ENCODE data around the gene RSPO4. TPM values are rescaled to one million over a fixed set of nuclear protein-coding genes. Genes with fewer than 3 reads are reported as not detected.
"Not testable (repeated sequence)": the region's sequence is repeated elsewhere in the genome, so short reads cannot be mapped to it uniquely, and the experiment has no call there.

RSPO4 gene
- polyA plus RNA-seq, 1 donor (not counting 4 experiments of a cell fraction or from before 2014, with no cell fraction given): not detected

DNA sequence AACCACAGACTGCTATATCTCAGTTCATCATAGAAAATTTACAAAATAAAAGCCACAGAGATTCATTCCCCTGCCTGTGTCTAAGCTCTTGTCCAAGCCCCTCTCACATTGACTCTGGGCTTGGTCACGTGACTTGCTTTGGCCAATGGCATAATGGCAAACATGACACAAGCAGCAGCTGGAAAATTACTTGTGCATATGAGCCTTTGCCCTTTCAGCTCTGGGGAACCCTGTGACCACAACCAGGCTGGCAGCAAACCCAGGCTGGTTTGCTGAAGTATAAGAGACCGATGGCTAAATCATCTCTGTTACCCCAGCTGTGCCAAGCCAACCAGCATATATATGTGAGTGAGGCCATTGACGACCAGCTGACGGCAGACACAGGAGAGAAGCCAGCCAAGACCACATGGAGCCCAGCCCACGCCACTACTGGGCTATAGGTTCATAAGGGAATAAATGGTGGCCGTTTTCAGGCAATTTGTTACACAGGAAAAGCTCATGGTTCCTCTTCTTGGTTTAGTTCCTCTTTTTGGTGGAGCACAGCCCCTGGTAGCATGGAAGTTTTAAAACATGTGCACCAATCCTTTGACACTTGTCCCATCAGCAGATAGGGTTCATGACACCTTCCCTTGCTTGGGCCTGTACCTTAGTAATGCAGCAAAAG lies 31.8 kb upstream of the RSPO4 start:
- dilution Hi-C loops (cut with MboI; ENCODE audit: extremely low pct_ligation_motif_present, low sequenced_read_pairs): no loop called here
- no peak for FAIRE-seq

GRCh38 chr20:1029980-1030379 lies 27.9 kb upstream of the RSPO4 start:
- DNase-seq (ENCODE audit: low read depth, low spot score) (no peak), FAIRE-seq (no peak)
- no peaks in the 10 kb centered on the region for H3K4me1 ChIP-seq (ENCODE audit: control insufficient read depth, extremely low read depth, insufficient read depth, low read length)
- dilution Hi-C loops (cut with MboI; ENCODE audit: extremely low pct_ligation_motif_present, low sequenced_read_pairs): no loop called here
- no peaks in the 10 kb centered on the region for H3K9me3 ChIP-seq (ENCODE audit: control insufficient read depth, low read depth, low read length)
- no peaks in the 10 kb centered on the region for H4K20me1 ChIP-seq (ENCODE audit: control insufficient read depth, extremely low read depth, insufficient read depth, low read length)
- H3K79me2 ChIP-seq (ENCODE audit: control insufficient read depth, insufficient read depth, low read length): no peaks in the 10 kb centered on the region
- H3K27ac ChIP-seq (ENCODE audit: control insufficient read depth, insufficient read depth, low read length): no peak overlapping the region
- H3K36me3 ChIP-seq (ENCODE audit: control insufficient read depth in 2 of 2, extremely low read depth in 1 of 2, insufficient read depth in 2 of 2, low read length in 2 of 2): no peaks in the 10 kb centered on the region
- no peak overlapping the region for H3K4me3 ChIP-seq (ENCODE audit: control insufficient read depth in 2 of 3, extremely low read depth in 1 of 3, insufficient read depth in 2 of 3, low read depth in 1 of 3, low read length in 3 of 3)
- no peak overlapping the region for H2AFZ ChIP-seq (ENCODE audit: control insufficient read depth, low read length)
- no peaks in the 10 kb centered on the region for H3K9me1 ChIP-seq (ENCODE audit: control insufficient read depth, extremely low read depth, insufficient read depth, low read length)
- H3K27me3 ChIP-seq (ENCODE audit: control insufficient read depth, extremely low read depth, insufficient read depth, low read length): no peaks in the 10 kb centered on the region
- TF ChIP-seq, protein P1, sequence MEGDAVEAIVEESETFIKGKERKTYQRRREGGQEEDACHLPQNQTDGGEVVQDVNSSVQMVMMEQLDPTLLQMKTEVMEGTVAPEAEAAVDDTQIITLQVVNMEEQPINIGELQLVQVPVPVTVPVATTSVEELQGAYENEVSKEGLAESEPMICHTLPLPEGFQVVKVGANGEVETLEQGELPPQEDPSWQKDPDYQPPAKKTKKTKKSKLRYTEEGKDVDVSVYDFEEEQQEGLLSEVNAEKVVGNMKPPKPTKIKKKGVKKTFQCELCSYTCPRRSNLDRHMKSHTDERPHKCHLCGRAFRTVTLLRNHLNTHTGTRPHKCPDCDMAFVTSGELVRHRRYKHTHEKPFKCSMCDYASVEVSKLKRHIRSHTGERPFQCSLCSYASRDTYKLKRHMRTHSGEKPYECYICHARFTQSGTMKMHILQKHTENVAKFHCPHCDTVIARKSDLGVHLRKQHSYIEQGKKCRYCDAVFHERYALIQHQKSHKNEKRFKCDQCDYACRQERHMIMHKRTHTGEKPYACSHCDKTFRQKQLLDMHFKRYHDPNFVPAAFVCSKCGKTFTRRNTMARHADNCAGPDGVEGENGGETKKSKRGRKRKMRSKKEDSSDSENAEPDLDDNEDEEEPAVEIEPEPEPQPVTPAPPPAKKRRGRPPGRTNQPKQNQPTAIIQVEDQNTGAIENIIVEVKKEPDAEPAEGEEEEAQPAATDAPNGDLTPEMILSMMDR (optimal IDR thresholded peaks at IDR 0.05 in 1 of 3, IDR thresholded peaks at IDR 0.05 in 1 of 3, conservative IDR thresholded peaks at IDR 0.05 in 1 of 3; ENCODE audit: extremely low read depth in 1 of 3, insufficient read depth in 2 of 3, low read length in 3 of 3): no peak
- TF ChIP-seq EZH2 (IDR thresholded peaks at IDR 0.05; ENCODE audit: low read length): no peak
- no peak overlapping the region for H3K9ac ChIP-seq (ENCODE audit: control insufficient read depth, extremely low read depth, insufficient read depth, low read length)
- H3K4me2 ChIP-seq (ENCODE audit: control insufficient read depth, extremely low read depth, insufficient read depth, low read depth, low read length): no peak overlapping the region

More for the DNA sequence above, 31.8 kb upstream of the RSPO4 start:
- Histone ChIP-seq H3K4me3 (ENCODE audit: control insufficient read depth in 2 of 3, extremely low read depth in 1 of 3, insufficient read depth in 2 of 3, low read depth in 1 of 3, low read length in 3 of 3) (no peak overlapping the region), H3K4me1 (ENCODE audit: control insufficient read depth, extremely low read depth, insufficient read depth, low read length) (no peaks in the 10 kb centered on the region), H2AFZ (ENCODE audit: control insufficient read depth, low read length) (no peak overlapping the region), H3K27me3 (ENCODE audit: control insufficient read depth, extremely low read depth, insufficient read depth, low read length) (no peaks in the 10 kb centered on the region), H3K9me3 (ENCODE audit: control insufficient read depth, low read depth, low read length) (no peaks in the 10 kb centered on the region), H3K4me2 (ENCODE audit: control insufficient read depth, extremely low read depth, insufficient read depth, low read depth, low read length) (no peak overlapping the region), H3K9ac (ENCODE audit: control insufficient read depth, extremely low read depth, insufficient read depth, low read length) (no peak overlapping the region), H3K79me2 (ENCODE audit: control insufficient read depth, insufficient read depth, low read length) (no peaks in the 10 kb centered on the region), H4K20me1 (ENCODE audit: control insufficient read depth, extremely low read depth, insufficient read depth, low read length) (no peaks in the 10 kb centered on the region), H3K27ac (ENCODE audit: control insufficient read depth, insufficient read depth, low read length) (no peak overlapping the region), H3K9me1 (ENCODE audit: control insufficient read depth, extremely low read depth, insufficient read depth, low read length) (no peaks in the 10 kb centered on the region), H3K36me3 (ENCODE audit: control insufficient read depth in 2 of 2, extremely low read depth in 1 of 2, insufficient read depth in 2 of 2, low read length in 2 of 2) (no peaks in the 10 kb centered on the region)
- no peak for TF ChIP-seq EZH2 (IDR thresholded peaks at IDR 0.05; ENCODE audit: low read length)
- TF ChIP-seq, protein P1 (optimal IDR thresholded peaks at IDR 0.05 in 1 of 3, IDR thresholded peaks at IDR 0.05 in 1 of 3, conservative IDR thresholded peaks at IDR 0.05 in 1 of 3; ENCODE audit: extremely low read depth in 1 of 3, insufficient read depth in 2 of 3, low read length in 3 of 3): no peak
- no peak for DNase-seq (ENCODE audit: low read depth, low spot score)

- FAIRE-seq; DNase-seq (ENCODE audit: low read depth, low spot score); H3K9ac ChIP-seq (ENCODE audit: control insufficient read depth, extremely low read depth, insufficient read depth, low read length); dilution Hi-C loops (cut with MboI; ENCODE audit: extremely low pct_ligation_motif_present, low sequenced_read_pairs); H3K79me2 ChIP-seq (ENCODE audit: control insufficient read depth, insufficient read depth, low read length); H3K9me3 ChIP-seq (ENCODE audit: control insufficient read depth, low read depth, low read length); H3K4me1 ChIP-seq (ENCODE audit: control insufficient read depth, extremely low read depth, insufficient read depth, low read length); H3K27ac ChIP-seq (ENCODE audit: control insufficient read depth, insufficient read depth, low read length); H3K36me3 ChIP-seq (ENCODE audit: control insufficient read depth in 2 of 2, extremely low read depth in 1 of 2, insufficient read depth in 2 of 2, low read length in 2 of 2); H2AFZ ChIP-seq (ENCODE audit: control insufficient read depth, low read length); H3K27me3 ChIP-seq (ENCODE audit: control insufficient read depth, extremely low read depth, insufficient read depth, low read length); H3K4me3 ChIP-seq (ENCODE audit: control insufficient read depth in 2 of 3, extremely low read depth in 1 of 3, insufficient read depth in 2 of 3, low read depth in 1 of 3, low read length in 3 of 3); H3K9me1 ChIP-seq (ENCODE audit: control insufficient read depth, extremely low read depth, insufficient read depth, low read length); H3K4me2 ChIP-seq (ENCODE audit: control insufficient read depth, extremely low read depth, insufficient read depth, low read depth, low read length); H4K20me1 ChIP-seq (ENCODE audit: control insufficient read depth, extremely low read depth, insufficient read depth, low read length): not testable (repeated sequence)
Measured at GRCh38 chr20:1026214-1026613, 24.1 kb upstream of the RSPO4 start.

All from keratinocyte (primary cell).